Kidney tubule cell (primary cell): ENCODE data around the gene HOXA13.

Experiments
- DNase-seq: peaks from one replicate; pipeline ENCODE4 v3.0.0-alpha.2; 2018; ENCODE audit warnings: low spot score

The HOXA13 gene

DNA sequence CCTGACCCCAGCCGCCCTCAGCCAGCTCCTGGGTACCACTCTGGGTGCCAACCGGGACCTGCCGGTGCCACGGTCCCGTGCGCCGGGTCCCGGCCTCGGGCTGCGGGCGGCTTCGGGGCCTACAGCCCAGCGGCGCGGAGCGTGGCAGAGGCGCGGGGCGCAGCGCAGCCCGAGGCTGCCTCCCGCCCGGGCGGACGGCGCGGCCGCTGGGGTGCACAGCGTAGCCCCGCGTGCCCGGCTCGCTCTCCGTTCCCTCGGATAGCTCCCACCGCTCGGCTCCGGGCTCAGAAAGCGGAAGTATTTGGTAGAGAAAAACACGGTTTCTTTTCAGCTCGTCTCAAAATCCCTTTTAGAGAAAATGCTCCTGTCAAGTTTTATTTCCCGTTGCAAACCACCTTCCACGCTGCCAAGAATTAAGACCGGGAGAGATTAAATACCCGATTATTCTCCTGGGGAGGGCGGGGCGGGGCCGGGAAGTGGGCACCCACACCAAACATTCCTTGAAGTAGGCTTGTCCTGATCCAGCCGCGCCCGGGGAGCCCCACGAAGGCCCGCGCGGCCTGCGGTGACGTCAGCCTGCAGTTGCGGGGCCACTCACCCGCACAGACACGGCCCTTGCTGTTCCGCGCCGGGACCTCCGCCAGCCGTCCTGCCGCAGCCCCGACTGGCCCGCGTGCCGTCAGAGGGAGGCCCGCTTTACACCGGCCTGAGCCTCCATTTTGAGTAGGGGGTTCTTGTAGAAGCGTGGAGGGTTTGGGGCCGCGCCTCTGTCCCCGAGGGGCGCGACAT lies 7.2 kb downstream of the HOXA13 start:
- no peak for DNase-seq

DNA sequence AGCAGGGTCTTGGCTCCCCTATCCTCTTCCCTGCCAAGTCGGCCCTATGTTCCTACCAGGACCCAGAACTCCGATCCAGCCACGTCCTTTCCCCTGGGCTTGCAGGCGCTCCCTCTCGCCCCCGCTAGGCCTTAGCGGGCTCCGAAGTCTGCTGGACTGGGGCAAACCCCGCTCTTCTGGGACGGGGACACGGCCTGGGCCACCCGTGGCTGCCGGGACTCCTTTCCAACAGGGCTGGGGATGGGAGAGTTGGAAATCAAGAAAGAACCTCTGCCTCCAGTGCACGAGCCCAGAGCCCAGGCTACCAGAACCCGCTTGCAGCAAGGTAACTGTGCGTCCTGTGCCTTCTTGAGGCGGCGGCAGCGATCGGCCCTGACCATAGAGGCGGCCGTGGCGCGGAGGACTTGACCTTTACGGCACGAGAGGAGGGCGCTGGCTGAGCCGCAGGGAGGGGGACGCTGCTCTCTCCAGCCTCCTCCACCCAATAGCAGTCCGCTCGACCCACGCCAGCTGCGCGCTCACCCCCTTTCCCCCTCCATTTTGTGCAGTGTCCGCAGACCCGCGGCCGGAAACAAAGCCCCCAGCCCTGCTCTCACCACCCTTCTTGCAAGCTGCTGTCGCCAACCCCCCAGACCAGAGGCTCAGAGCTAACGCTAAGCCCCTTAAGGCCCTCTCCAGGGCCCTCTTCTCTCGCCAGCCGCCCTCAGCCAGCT lies 7.9 kb downstream of the HOXA13 start:
- DNase-seq, result no peak

DNA sequence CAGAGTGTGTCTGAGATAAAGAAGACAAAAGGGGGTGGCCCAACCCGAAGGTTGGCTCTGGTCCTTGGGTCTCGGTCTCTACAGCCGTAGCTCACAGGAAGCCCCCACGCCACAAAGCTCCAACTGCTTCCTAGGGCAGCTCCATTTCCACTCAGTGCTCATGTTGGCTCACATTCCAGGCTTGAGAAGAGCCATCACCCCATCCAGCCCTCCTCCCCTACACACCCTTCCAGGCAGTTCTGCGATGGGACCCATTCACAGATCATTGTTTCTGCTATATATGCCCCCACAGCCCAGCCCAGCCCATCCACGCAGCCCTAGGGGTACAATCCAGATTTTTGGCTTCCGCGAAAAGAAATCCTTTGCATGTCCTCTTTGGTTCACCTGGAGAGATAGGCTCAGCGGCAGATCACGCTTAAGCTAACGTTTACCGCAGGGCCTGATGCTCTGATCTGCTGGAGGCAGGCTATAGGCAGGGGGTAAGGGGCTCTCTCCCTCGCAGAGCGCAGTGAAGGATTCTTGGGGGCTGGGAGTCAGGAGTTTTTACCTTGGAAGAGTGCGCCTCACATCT lies 8.6 kb downstream of the HOXA13 start:
- no peak for DNase-seq

DNA sequence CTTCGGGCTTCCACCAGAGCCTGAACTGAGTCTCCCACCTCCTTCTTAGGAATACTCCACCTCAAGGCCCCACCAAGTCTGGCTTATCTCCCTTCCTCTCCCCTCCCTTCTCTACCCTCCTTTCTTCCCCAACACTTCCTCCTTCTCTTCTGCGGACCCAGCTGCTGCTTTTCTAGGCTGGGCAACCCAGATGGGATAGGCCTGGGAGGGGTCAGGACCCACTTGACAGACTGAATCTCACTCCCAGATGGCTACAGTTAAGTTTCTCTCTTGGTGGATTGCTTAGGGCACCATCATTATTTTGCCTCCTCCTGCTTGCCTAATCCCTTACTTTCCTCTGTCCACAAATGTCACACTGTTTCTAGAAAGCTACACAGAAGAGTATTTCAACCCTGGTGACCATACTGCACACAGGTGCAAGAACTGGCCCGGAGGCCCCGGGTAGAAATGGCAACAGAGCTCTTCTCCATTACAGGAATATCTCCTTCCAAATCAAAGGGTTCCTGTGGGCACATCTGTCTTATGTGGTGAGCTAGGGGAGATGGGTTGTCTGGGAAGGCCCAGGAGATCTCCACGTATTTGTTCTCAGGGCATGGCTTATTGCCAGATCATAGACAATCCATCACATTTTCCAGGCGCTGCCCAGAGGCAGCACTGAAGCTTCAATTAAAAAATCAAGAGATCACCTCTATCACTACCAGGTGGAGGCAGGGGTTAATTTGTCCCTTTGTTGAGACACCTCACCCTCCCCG lies 9.7 kb downstream of the HOXA13 start:
- no peak for DNase-seq

DNA sequence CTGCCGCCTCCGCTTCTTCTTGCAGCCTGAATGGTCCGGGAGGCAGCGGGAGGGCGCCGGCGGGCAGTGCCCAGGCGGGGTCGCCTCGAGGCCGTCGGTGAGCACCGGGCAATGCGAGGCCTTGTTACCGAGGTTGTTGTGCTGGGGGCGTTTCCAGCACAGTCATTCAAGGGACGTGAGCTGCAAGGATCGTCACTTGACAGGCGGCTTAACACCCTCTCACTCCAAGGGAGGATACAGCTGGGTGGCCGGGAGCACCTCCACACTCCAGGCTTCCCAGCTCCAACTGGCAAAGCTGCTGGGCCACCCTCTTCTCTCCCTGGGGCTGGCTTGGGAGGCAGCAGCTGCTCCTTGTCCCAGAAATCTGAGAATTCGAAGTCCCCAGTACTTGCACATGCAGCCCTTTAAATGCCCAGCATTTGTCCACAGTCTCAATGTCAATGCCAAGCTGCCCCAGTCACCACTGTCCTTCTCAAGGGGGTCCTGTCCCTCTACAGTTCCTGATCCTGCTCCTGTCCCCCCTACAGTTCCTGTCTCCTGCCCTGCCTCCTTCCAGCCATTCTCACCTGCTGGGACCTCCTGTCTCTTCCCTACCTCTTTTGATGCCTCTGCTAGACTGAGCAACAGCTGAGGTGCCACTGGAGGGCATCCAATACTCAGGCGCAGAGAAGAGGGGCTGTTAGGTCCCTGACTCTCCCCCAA lies 10.4 kb downstream of the HOXA13 start:
- DNase-seq, result peak; percentile 49

DNA sequence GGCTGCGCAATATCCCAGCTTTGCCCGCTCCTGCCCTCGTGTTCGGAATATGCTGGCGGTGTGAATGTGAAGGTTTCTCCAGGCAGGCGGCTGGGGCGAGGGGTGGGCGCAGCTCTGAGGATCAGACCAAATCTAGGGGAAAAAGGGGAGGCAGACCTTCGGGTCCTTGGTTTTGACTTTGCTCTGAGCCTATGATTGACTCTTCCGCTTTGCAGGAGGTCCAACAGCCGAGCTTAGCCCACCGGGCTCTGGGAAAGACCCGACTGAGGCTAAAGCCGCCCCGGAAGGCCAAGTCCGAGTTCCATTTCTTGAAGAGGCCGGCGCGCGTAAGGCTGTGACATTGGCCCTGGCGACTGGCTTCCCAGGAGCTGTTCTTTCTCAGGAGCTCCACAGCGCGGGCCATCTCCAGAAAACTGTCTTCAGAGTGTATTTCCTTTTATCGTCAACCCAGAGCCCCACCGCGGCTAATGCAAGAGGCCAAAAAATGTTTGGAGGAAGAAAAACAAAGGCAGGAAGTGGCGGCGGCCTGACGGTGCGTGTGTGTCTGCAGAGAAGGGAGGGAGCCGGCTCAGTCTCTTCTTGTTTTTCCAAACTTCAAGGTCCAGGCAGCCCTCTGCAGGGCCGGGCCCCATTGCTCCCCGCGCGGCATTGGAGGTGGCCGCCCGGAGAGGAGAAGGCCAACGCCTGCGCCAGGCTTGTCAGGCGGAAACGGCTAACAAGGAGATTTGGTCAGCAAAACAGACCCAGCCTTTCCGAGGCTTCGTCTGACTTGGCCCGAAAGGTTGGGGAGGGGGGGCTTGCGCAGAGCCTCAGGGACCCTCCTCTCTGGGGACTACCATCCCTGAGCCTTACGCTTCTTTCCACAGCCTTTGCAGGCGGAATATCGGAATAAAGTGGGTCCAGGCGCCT lies 11.3 kb downstream of the HOXA13 start:
- DNase-seq, result peak; percentile 23

DNA sequence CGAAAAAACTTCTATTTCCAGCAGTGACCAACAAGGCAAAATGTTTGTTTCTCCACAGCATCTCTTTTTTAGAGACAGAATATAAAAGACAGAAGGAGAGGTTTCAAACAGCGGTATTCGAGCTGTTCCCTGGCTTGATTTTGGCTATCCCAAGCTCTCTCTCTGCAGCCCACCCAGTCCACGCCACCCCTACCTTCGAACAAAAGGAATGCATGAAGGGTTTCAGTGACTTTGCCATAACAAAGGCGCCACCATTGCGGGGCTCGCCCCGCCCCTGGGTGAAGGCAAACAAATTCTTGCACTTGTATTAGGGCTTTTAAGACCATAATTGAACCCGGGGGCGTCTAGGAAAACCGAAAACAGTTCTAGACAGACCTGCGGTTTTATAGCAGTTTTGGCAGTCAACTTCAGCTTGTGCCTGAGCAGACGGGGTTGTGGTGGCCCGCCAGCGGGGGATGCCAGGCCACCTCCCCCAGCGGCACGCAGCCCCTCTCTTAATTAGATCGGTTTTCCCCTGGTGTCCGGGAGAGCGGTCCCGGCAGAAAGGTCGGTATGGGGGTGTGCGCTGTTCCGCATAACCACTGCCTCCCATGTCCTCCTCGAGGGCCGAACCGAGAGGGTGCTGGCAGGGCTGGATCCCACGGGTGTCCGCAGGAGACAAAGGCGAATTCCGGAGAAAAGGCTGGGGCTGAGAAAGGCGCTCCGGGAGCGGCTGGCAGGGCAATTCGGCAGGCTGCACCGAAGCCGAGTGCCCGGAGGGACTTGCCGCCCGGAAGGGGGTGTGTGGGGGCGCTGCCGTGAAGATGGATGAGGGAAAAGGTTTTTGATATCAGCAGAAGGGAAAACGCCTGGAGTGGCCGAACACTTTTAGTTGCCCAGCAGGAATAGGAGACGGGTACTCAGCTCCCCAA lies 12.2 kb downstream of the HOXA13 start:
- DNase-seq, result peak; percentile 4

DNA sequence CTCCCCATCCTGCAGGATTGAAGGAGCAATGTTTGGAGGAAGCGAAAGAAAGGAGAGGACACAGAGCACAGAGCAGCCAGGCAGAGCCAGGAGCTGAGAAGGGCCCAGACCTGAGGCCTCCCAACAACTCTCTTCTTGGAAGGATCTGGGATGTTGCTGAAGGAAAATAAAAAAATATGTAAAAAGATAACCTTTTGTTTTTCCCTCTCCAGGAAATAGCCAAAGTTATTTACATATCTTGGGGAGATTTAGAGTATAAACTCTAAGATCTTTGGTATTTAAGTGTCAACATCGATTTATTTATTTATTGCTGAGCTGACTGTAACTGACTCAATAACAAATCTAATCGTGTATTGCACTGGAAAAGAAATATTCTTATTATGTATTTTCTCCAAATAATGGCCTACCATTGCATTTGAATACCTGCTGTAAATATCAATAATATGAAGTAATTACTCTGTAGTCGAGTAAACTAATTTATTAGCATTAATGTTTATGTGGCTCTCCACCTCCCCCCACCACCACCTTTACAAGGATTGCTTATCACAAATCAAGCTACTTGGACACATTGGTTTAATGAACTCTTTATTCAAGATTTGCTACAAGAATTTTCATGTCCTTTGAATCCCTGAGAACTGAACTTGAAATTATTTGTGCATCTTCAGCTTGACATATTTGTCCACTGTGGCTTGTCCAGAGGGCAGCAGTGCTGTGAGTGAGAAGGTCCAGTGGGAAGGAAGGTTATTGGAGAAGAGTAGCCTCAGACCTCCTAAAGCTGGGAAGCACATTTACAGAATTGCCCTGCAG lies 13.0 kb downstream of the HOXA13 start:
- DNase-seq, result peak; percentile 2

DNA sequence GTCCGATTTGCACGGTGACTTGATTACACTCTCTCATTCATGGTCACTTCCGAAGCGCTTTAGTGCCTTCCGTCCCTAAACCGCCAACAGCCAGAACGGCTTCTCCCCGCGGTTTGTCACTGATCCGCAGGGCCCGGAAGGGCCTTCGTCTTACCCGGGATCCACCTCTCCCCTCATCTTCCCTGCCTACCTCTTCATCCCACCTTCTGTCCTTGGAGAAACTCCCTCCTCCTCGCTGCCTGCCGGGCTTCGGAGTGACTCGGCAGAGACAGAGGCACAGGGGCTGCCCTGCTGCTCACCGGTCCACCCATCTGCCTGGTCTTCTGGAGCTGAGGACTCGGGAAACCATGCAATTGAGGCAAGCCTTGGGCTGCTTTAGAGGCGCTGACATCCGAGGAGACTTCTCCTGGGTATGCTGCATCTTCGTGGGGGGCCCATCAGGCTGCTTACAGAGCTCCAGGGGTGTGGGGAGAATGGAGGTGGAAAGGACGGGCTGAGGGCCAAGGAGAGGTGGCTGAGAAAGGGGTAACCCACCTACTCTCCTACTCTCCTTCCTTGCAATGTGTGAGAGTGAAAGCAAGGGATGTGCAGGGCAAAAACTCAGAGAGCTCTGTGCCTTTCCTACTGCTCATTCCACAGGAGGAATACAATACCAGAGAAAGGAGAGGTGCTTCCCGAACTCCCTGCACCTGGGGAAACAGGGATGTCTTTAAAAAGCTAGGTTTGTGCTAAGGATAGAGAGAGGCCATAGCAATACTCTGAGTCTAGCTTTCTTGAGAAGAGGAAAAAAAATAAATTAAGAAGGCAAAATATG lies 13.8 kb downstream of the HOXA13 start:
- peak; percentile 29 for DNase-seq

DNA sequence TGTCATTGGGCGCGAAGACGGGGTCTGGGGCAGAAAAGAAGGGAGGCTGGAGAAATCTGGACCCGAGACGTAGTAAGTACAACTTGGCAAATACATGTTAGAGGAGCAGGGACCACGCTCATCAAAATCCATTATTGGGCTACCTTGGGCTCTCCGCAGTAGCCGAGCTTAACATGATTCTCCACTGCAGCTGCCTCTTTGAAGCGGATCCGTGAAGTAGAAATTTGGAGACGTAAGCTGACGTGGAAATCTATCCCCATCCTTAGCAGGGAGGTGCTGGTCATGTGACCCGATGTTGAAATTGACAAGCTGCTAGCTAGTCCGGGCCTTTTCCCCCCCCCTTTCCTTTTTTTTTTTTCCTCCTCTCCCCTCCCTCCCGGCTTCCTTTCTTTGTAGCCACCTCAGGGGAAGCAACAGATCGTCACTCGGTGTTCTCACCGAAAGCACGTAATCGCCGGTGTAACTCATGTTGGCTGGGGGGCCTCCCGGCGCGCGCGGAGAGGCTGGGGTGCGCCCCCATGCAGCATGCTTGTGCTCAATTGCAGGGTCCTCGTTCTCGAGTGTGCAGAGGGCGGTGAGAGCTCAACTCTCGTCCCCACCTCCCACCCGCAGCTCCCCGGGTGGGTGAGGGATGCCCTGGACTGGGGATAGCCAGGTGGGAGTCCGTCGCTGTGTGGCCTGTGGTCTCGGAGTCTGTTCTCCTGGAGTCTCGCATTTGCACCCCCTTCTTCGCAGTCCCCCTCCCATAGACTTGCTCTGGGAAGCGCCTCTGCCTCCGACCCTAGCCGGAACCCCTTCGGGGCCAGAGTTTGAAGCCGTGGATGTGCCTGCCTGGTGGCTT lies 14.7 kb downstream of the HOXA13 start, which contains the start of gene HOXA11:
TSS of gene HOXA11 (minus strand) at position 220 of the 841 bp plus-strand sequence. CDS start at position 132, 88 bp downstream.
- peak; percentile 87 for DNase-seq

DNA sequence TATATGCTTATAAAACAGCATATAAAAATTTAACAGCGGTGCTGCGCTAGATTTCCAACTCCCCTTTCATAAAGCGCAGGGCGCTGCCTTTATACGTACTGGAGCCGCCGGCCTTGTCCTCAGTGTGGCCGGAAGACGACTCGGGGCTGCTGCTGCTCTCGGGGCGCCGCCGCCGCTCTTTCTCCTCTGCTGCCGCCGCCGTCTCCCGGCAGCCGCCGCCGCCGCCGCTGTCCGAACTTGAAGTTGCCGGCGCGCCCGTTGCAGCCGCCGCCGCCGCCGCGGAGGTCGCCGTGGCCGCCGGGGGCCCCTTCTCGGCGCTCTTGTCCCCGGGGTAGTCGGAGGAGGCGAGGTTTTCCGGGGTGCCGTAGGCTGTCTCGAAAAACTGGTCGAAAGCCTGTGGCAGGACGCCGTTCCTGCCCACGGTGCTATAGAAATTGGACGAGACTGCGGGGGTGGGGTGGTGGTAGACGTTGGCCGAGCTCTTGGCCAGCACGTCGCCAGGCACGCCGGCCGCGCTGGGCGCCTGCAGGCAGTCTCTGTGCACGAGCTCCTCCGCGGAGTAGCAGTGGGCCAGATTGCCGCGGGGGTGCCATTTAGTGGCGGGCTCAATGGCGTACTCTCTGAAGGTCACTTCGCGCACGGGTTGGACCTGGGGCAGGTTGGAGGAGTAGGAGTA lies 15.4 kb downstream of the HOXA13 start:
- peak; percentile 49 for DNase-seq

DNA sequence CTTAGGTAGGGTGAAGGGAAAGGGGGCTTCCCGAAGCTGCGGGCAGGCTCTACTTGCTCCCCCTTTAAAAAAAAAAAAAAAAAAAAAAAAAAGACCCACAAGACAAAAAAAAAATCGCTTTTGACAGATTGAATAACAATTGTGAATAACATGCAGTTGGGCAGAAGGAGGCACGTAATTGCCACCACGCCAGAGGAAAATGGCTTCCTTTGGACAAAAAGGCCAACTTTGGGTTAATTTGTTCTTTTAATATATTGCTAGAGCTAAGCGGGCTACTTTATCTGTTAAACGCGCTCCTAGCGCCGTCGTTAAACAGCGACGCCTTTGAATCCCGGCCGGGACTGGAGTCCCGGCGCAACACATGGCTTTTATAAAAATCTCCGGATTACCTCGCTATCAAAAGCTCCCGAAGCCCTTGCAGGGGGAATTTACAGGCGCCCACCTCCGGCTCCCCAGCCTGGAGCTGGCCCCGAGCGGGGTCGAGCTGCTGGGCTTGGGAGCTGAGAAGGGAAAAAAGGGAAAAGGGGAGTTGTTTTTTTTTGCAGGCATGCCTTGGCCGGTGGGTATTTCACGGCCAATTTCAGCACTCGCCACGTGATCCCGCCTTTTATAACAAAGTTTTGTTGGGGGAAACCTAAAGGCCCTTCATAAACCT lies 16.1 kb downstream of the HOXA13 start:
- peak; percentile 38 for DNase-seq

DNA sequence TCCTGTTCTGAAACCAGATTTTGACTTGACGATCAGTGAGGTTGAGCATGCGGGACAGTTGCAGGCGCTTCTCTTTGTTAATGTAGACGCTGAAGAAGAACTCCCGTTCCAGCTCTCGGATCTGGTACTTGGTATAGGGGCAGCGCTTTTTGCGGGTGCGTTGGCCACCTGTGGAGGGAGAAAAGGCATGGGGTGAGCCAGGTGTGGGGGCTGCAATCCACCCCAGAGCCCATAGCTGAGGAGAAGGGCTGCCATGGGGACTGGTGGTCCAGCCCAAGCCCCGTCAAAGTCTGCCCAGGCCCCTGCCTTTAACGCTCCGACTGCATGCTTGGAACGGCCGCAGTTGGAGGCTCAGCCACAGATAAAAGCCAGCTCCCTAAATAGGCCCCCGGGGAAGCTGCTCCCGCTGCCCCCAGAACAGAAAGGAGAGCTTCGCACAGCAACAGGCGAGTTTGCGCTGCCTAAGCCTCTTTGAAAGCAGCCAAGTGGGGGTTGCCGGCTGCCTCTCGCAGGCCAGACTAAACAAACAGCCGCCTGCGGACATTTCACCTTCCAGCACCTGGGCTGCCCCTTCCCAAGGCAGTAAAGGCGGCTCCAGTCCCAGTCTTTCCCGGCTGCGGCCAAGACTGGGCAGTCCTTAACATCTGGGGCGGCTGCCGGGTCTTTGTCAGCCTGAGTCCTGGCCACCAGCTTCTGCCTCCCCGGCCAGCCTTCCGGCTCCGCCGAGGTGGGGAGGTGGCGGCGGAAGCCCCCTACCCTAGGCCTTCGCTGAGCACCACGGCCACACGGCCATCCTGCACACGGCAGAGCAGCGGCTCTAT lies 16.8 kb downstream of the HOXA13 start:
- peak; percentile 14 for DNase-seq

DNA sequence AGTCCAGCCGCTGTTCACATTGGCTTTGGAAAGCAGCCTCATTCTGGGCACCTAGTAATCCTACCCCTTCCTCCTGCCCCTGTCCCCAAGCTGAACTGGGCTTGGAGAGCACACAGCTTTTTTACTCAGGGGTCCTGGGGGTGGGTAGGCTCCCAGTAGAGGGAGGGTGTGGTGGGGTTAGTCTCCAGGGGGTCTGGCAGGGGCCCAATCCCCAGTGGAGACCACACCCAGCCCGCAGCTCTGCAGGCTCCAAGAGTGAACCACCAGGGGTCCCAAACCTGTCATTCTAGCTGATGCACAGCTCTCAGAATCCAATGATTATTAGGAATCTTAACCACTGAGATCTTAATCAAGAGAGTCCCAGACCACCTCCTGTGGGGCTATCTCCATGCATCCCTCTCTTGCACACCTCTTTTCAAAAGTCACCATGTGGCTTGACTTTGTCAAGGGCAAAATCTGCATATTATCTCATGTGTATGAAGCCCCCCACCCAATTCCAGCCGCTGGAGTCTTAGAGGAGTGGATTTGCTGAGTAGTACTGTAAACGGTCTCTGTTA lies 17.5 kb downstream of the HOXA13 start:
- peak; percentile 1 for DNase-seq
